IMR-90 (cell line): ENCODE measurements around the gene FAM20C. TPM values are rescaled to one million over a fixed set of nuclear protein-coding genes. Genes with fewer than 3 reads are reported as not detected.

Source experiments
- ATAC-seq: fragments of 200-7000 bp; cut with Tn5 transposase; 2 replicates; pipeline ENCODE4 v1.9.1; 2020; ENCODE audit warnings: low read depth, mild to moderate bottlenecking, moderate library complexity
- BruUV-seq: library from RNA; stranded (reverse); fragments of 400-500 nt; replicated peaks from 2 replicates; lab custom pipeline; 2021; lab: Mats Ljungman, UMichigan
- CTCF ChIA-PET: fragments of 300-600 bp; formaldehyde crosslinking; extraction: SDS; loops from one replicate; lab custom pipeline; 2021; ENCODE audit warnings: antibody characterized with exemption; lab: Yijun Ruan, JAX
- POLR2A ChIA-PET: fragments of 300-600 bp; sonication (Branson Sonifier 250); formaldehyde crosslinking; loops from one replicate; lab custom pipeline; 2022; ENCODE audit warnings: antibody characterized with exemption; ENCODE audit not compliant: unreplicated experiment; lab: Charles Lee
- DNase-seq: peaks from one replicate; pipeline ENCODE4 v3.0.0; 2013
- H2AFZ ChIP-seq: replicated peaks from 2 replicates; pipeline ENCODE3; 2013; ENCODE audit warnings: low read length, mild to moderate bottlenecking; ENCODE audit not compliant: poor library complexity
- H2AK5ac ChIP-seq: 2 replicates; pipeline ENCODE4 v1.6.1; 2013; ENCODE audit warnings: low read depth, low read length, inconsistent platforms
- H2AK9ac ChIP-seq: replicated peaks from 2 replicates; pipeline ENCODE3; 2013; ENCODE audit warnings: mild to moderate bottlenecking, low read depth, low read length, moderate library complexity; ENCODE audit not compliant: poor library complexity
- H2BK120ac ChIP-seq: 2 replicates; pipeline ENCODE4 v1.6.1; 2013; ENCODE audit warnings: low read depth, low read length, inconsistent platforms
- H2BK15ac ChIP-seq: 3 replicates; pipeline ENCODE4 v1.6.1; 2013; ENCODE audit warnings: low read depth, low read length, inconsistent platforms
- H2BK20ac ChIP-seq: 2 replicates; pipeline ENCODE4 v1.6.1; 2013; ENCODE audit warnings: low read depth, mild to moderate bottlenecking, inconsistent platforms, low read length, moderate library complexity
- H2BK5ac ChIP-seq: 2 replicates; pipeline ENCODE4 v1.6.1; 2013; ENCODE audit warnings: mild to moderate bottlenecking, low read depth, low read length, inconsistent platforms; ENCODE audit not compliant: poor library complexity, severe bottlenecking
- H3K14ac ChIP-seq: replicated peaks from 2 replicates; pipeline ENCODE4 v1.6.1; 2013; ENCODE audit warnings: low read depth, low read length, inconsistent platforms
- H3K18ac ChIP-seq: 2 replicates; pipeline ENCODE4 v1.6.1; 2013; ENCODE audit warnings: low read depth, low read length, control low read depth
- H3K23ac ChIP-seq: 2 replicates; pipeline ENCODE4 v1.6.1; 2013; ENCODE audit warnings: low read depth, low read length, inconsistent platforms
- H3K27ac ChIP-seq: 2 replicates; pipeline ENCODE4 v1.5.1; 2013; ENCODE audit warnings: mild to moderate bottlenecking, control low read depth, low read length; ENCODE audit not compliant: insufficient read depth
- H3K27me3 ChIP-seq: 2 replicates; pipeline ENCODE4 v1.6.1; 2013; ENCODE audit warnings: low read length; ENCODE audit not compliant: control insufficient read depth, insufficient read depth
- H3K36me3 ChIP-seq: 2 replicates; pipeline ENCODE4 v1.6.1; 2013; ENCODE audit warnings: low read length, mixed read lengths; ENCODE audit not compliant: control insufficient read depth, insufficient read depth
- H3K4ac ChIP-seq: 2 replicates; pipeline ENCODE4 v1.6.1; 2013; ENCODE audit warnings: low read depth, low read length, inconsistent platforms
- H3K4me1 ChIP-seq: 2 replicates; pipeline ENCODE4 v1.6.1; 2013; ENCODE audit warnings: low read length, mixed read lengths; ENCODE audit not compliant: control insufficient read depth, insufficient read depth
- H3K4me2 ChIP-seq: 2 replicates; pipeline ENCODE4 v1.6.1; 2013; ENCODE audit warnings: low read depth, mild to moderate bottlenecking, control low read depth, low read length, moderate library complexity
- H3K4me3 ChIP-seq: 2 replicates; pipeline ENCODE4 v1.5.1; 2013; ENCODE audit warnings: low read depth, mild to moderate bottlenecking, control low read depth, low read length, moderate library complexity; ENCODE audit not compliant: insufficient read depth
- H3K56ac ChIP-seq: 2 replicates; pipeline ENCODE4 v1.6.1; 2013; ENCODE audit warnings: low read length, inconsistent platforms; ENCODE audit not compliant: insufficient read depth; ENCODE audit errors: extremely low read depth
- H3K79me1 ChIP-seq, 2 experiments: 2 replicates each; pipeline ENCODE4 v1.6.1; 2013; ENCODE audit warnings: low read length in 2 of 2, inconsistent platforms in 1 of 2, low read depth in 1 of 2
- H3K9ac ChIP-seq: 2 replicates; pipeline ENCODE4 v1.6.1; 2013; ENCODE audit warnings: low read depth, low read length, control low read depth
- H3K9me1 ChIP-seq: 2 replicates; pipeline ENCODE4 v1.6.1; 2013; ENCODE audit warnings: low read length, inconsistent platforms; ENCODE audit not compliant: insufficient read depth
- H3K9me3 ChIP-seq: 2 replicates; pipeline ENCODE4 v1.6.1; 2013; ENCODE audit warnings: low read length; ENCODE audit not compliant: control insufficient read depth, insufficient read depth
- H4K20me1 ChIP-seq: 2 replicates; pipeline ENCODE4 v1.6.1; 2013; ENCODE audit warnings: low read length, inconsistent platforms; ENCODE audit not compliant: insufficient read depth
- H4K5ac ChIP-seq: 2 replicates; pipeline ENCODE4 v1.6.1; 2013; ENCODE audit warnings: mild to moderate bottlenecking, low read depth, low read length, control low read depth
- H4K8ac ChIP-seq, 2 experiments: 2 replicates each; pipeline ENCODE4 v1.6.1; 2013; ENCODE audit warnings: low read depth in 2 of 2, low read length in 2 of 2, control low read depth in 1 of 2, inconsistent platforms in 1 of 2
- H4K91ac ChIP-seq: 2 replicates; pipeline ENCODE4 v1.6.1; 2013; ENCODE audit warnings: low read depth, low read length, inconsistent platforms; ENCODE audit not compliant: insufficient read depth
- BHLHE40 ChIP-seq: fragments of 150-350 bp; IDR thresholded peaks from 2 replicates; pipeline ENCODE4 v1.6.1; 2016; ENCODE audit warnings: mild to moderate bottlenecking, low read depth, low read length
- CEBPB ChIP-seq: IDR thresholded peaks from 2 replicates; pipeline ENCODE4 v1.6.1; 2012; ENCODE audit warnings: low read depth, low read length, improper control_type of control experiment
- CHD1 ChIP-seq: IDR thresholded peaks from 2 replicates; pipeline ENCODE4 v1.6.1; 2012; ENCODE audit warnings: low read depth, low read length, improper control_type of control experiment
- CTCF ChIP-seq: conservative IDR thresholded peaks from 2 replicates; pipeline ENCODE4 v1.5.1; 2012; ENCODE audit warnings: mild to moderate bottlenecking, low read depth, low read length, improper control_type of control experiment
- FOS ChIP-seq: fragments of 150-350 bp; IDR thresholded peaks from 2 replicates; pipeline ENCODE4 v1.6.1; 2016; ENCODE audit warnings: low read depth, low read length
- MAFK ChIP-seq: IDR thresholded peaks from 2 replicates; pipeline ENCODE4 v1.6.1; 2012; ENCODE audit warnings: low read depth, low read length, improper control_type of control experiment
- MAZ ChIP-seq: IDR thresholded peaks from 2 replicates; pipeline ENCODE4 v1.6.1; 2012; ENCODE audit warnings: low read depth, mild to moderate bottlenecking, low read length, improper control_type of control experiment, moderate library complexity, borderline replicate concordance
- MXI1 ChIP-seq: IDR thresholded peaks from 2 replicates; pipeline ENCODE4 v1.6.1; 2012; ENCODE audit warnings: low read depth, mild to moderate bottlenecking, low read length, moderate library complexity, borderline replicate concordance
- NFE2L2 ChIP-seq: fragments of 150-350 bp; IDR thresholded peaks from 2 replicates; pipeline ENCODE4 v1.6.1; 2016; ENCODE audit warnings: low read depth, mild to moderate bottlenecking, low read length
- POLR2A ChIP-seq: IDR thresholded peaks from 2 replicates; pipeline ENCODE4 v1.6.1; 2012; ENCODE audit warnings: mild to moderate bottlenecking, low read depth, low read length
- RAD21 ChIP-seq: IDR thresholded peaks from 2 replicates; pipeline ENCODE4 v1.6.1; 2012; ENCODE audit warnings: low read length, improper control_type of control experiment
- RCOR1 ChIP-seq: IDR thresholded peaks from 2 replicates; pipeline ENCODE4 v1.6.1; 2012; ENCODE audit warnings: mild to moderate bottlenecking, low read length, improper control_type of control experiment; ENCODE audit not compliant: insufficient replicate concordance
- RFX5 ChIP-seq: IDR thresholded peaks from 2 replicates; pipeline ENCODE4 v1.8.0; 2012; ENCODE audit warnings: low read depth, mild to moderate bottlenecking, low read length, moderate library complexity
- SMC3 ChIP-seq: fragments of 150-350 bp; IDR thresholded peaks from 2 replicates; pipeline ENCODE4 v1.6.1; 2016; ENCODE audit warnings: low read depth, mild to moderate bottlenecking, antibody characterized with exemption, low read length, moderate library complexity
- USF2 ChIP-seq: fragments of 150-350 bp; IDR thresholded peaks from 2 replicates; pipeline ENCODE4 v1.6.1; 2017; ENCODE audit warnings: mild to moderate bottlenecking, antibody characterized with exemption, low read length, low read depth
- WGBS, 2 experiments: methylation state at CpG; one replicate each; pipeline versions ENCODE4 v1.1.5 to v1.1.7; 2013; ENCODE audit warnings: missing lambda C conversion rate in 2 of 2; ENCODE audit not compliant: insufficient read length in 1 of 2; ENCODE audit errors: extremely low coverage in 2 of 2; 5-methylcytosine and 5-hydroxymethylcytosine counted together
- dilution Hi-C: fragments of 300-500 bp; cut with HindIII; formaldehyde crosslinking; loops from one replicate; pipeline ENCODE4 v1.14.3; 2018; ENCODE audit warnings: low sequenced_read_pairs; ENCODE audit not compliant: unreplicated experiment
- in situ Hi-C: fragments of 300-500 bp; cut with MboI; formaldehyde crosslinking; loops from 3 replicates; pipeline ENCODE4 v1.14.3; 2019; ENCODE audit warnings: low sequenced_read_pairs, inconsistent platforms, mixed read lengths
- intact Hi-C: fragments of 100-400 bp; cut with micrococcal nuclease; formaldehyde crosslinking; loops from 2 replicates; pipeline ENCODE4 v1.10.0; 2022
- polyA plus RNA-seq, 3 experiments: library from polyadenylated mRNA; depleted of rRNA; stranded (reverse); fragments of >200 nt; gene quantifications; 2 replicates each; pipeline ENCODE4 v1.2.3, GENCODE V29; 2012; ENCODE audit warnings: low replicate concordance in 1 of 3
- total RNA-seq: library from RNA; depleted of rRNA; stranded (reverse); fragments of >200 nt; gene quantifications from 2 replicates; pipeline ENCODE4 v1.2.3, GENCODE V29; 2012
- TF ChIP-seq, protein P1 (sequence below): fragments of 150-350 bp; IDR thresholded peaks from 2 replicates; pipeline ENCODE4 v1.6.1; 2016; ENCODE audit warnings: low read depth, mild to moderate bottlenecking, low read length, moderate library complexity, borderline replicate concordance

The FAM20C gene
- total and polyA plus RNA-seq, 2 of the 4 experiments (the other 2 are of a cell fraction) = 7.7 to 36.6 TPM

DNA sequence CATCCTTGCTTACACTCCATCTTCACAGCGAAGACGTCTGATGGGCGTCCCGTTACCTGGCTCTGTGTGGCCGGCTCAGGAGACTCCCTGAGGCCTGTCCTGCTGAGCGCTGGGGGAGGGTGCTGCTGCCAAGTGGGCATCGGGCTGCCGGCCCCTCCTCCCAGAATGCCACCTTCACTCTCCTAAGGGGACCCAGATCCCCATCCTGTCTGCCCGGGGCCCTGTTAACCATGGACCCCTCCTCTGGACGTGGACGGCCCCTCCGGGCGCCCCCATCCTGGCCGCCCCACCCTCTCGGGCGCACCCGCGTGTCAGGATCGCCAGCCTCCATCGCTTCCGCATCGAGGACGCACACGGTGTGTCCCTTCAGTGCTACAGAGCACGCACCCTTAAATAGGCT, 90.2 kb downstream of the FAM20C start:
- Histone ChIP-seq H3K23ac (no peak overlapping the region), H3K4me3 (no peak overlapping the region), H3K56ac (no peak overlapping the region), H3K4ac (no peak overlapping the region), H4K20me1 (no peaks in the 10 kb centered on the region), H3K4me1 (no peaks in the 10 kb centered on the region), H2BK15ac (no peak overlapping the region), H3K36me3 (no peaks in the 10 kb centered on the region), H2BK5ac (no peak overlapping the region), H3K4me2 (no peak overlapping the region), H2AK9ac (no peak overlapping the region), H3K9ac (no peak overlapping the region), H3K79me1 (no peaks in the 10 kb centered on the region), H3K14ac (no peak overlapping the region), H2AK5ac (no peak overlapping the region), H2BK20ac (no peak overlapping the region), H3K27ac (no peak overlapping the region), H3K18ac (no peak overlapping the region), H4K8ac (no peak overlapping the region), H2AFZ (no peak overlapping the region), H2BK120ac (no peak overlapping the region), H3K9me3 (peaks cover under 1% of the 10 kb centered on the region; the same call in 1 of the 2 replicates), H4K5ac (no peak overlapping the region), H3K9me1 (no peaks in the 10 kb centered on the region), H3K27me3 (peaks cover 41% of the 10 kb centered on the region), H4K91ac (no peak overlapping the region)
- in situ Hi-C loops (no loop called here), dilution Hi-C loops (no loop called here), intact Hi-C loops (no loop called here)
- ChIA-PET POLR2A (no interaction called here), CTCF (no interaction called here)
- 89% methylated on average over 20 of the region's 25 CpGs; no CpG with 5 or more reads in 1 of the 2 experiments for WGBS, 2 experiments
- TF ChIP-seq MAZ (no peak), SMC3 (no peak), CHD1 (no peak), RAD21 (no peak), NFE2L2 (no peak), RFX5 (no peak), MXI1 (no peak), USF2 (no peak), RCOR1 (no peak), BHLHE40 (no peak), MAFK (no peak), CTCF (no peak), POLR2A (no peak), CEBPB (no peak), FOS (no peak)
- TF ChIP-seq, protein P1, sequence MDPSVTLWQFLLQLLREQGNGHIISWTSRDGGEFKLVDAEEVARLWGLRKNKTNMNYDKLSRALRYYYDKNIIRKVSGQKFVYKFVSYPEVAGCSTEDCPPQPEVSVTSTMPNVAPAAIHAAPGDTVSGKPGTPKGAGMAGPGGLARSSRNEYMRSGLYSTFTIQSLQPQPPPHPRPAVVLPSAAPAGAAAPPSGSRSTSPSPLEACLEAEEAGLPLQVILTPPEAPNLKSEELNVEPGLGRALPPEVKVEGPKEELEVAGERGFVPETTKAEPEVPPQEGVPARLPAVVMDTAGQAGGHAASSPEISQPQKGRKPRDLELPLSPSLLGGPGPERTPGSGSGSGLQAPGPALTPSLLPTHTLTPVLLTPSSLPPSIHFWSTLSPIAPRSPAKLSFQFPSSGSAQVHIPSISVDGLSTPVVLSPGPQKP = no peak
- no TSS peak for BruUV-seq
- DNase-seq (no peak), ATAC-seq (no peak)
